Astrocyte of the cerebellum (primary cell): ENCODE data around the gene TMEM135.

ENCODE experiments used
- DNase-seq: peaks from one replicate; pipeline ENCODE4 v3.0.0-alpha.2; 2011; ENCODE audit warnings: low read depth
- H3K4me3 ChIP-seq: 2 replicates; pipeline ENCODE4 v1.5.1; 2011; ENCODE audit warnings: mild to moderate bottlenecking, low read depth, low read length, moderate library complexity
- CTCF ChIP-seq: IDR thresholded peaks from 2 replicates; pipeline ENCODE4 v1.5.1; 2012; ENCODE audit warnings: low read length, low read depth, moderate library complexity, mild to moderate bottlenecking; ENCODE audit errors: missing control alignments
- in situ Hi-C: cut with HindIII; loops from 2 replicates; pipeline ENCODE4 v1.10.0; 2017; ENCODE audit warnings: low sequenced_read_pairs

Gene TMEM135

GRCh38 chr11:87366763-87367405 lies 329.1 kb downstream of the TMEM135 start:
- H3K4me3 ChIP-seq = no peak overlapping the region
- DNase-seq = no peak
- in situ Hi-C loops = no loop called here
- no peak for TF ChIP-seq CTCF

GRCh38 chr11:87368151-87368550 lies 330.4 kb downstream of the TMEM135 start:
- no peak for DNase-seq
- in situ Hi-C loops = no loop called here
- H3K4me3 ChIP-seq = no peak overlapping the region
- TF ChIP-seq CTCF = no peak

- DNase-seq = no peak
- in situ Hi-C loops = no loop called here
- TF ChIP-seq CTCF = no peak
- H3K4me3 ChIP-seq = no peak overlapping the region
Measured at GRCh38 chr11:87368858-87369480, 331.2 kb downstream of the TMEM135 start.

- H3K4me3 ChIP-seq = no peak overlapping the region
- in situ Hi-C loops = no loop called here
- no peak for DNase-seq
- no peak for TF ChIP-seq CTCF
Measured at GRCh38 chr11:87369888-87370287, 332.2 kb downstream of the TMEM135 start.

GRCh38 chr11:87372065-87372464 lies 334.3 kb downstream of the TMEM135 start:
- DNase-seq = no peak

More at GRCh38 chr11:87372065-87372464, 334.3 kb downstream of the TMEM135 start:
- in situ Hi-C loops = no loop called here
- no peak overlapping the region for H3K4me3 ChIP-seq
- no peak for TF ChIP-seq CTCF
